HG02763 (cell line): Measurements from ENCODE around the gene PCSK4.
A peak's percentile ranks its signal among the peaks of the same experiment; 100 is the strongest.
"Not testable (repeated sequence)": the region's sequence is repeated elsewhere in the genome, so short reads cannot be mapped to it uniquely, and the experiment has no call there.

Experiments used
- ATAC-seq: cut with Tn5 transposase; IDR thresholded peaks from one replicate; pipeline ENCODE4 v1.9.1; 2021; ENCODE audit warnings: mild to moderate bottlenecking, moderate library complexity; ENCODE audit not compliant: unreplicated experiment

Gene PCSK4

GRCh38 chr19:1441677-1442438, 48.3 kb downstream of the PCSK4 start:
- ATAC-seq: no peak

GRCh38 chr19:1441022-1441426, 49.1 kb downstream of the PCSK4 start:
- ATAC-seq: no peak

GRCh38 chr19:1440418-1440801, 49.7 kb downstream of the PCSK4 start:
- no peak for ATAC-seq

- not testable (repeated sequence) for ATAC-seq
Observed at GRCh38 chr19:1439525-1440417, 50.4 kb downstream of the PCSK4 start.

- no peak for ATAC-seq
Observed at GRCh38 chr19:1438933-1439354, 51.2 kb downstream of the PCSK4 start.

GRCh38 chr19:1438035-1438932, 51.9 kb downstream of the PCSK4 start, which contains the start of gene RPS15:
Gene RPS15 (plus strand): TSS chr19:1438396. CDS start chr19:1438426, 30 bp downstream.
- ATAC-seq: peak; percentile 81

- no peak for ATAC-seq
Observed at GRCh38 chr19:1437609-1438008, 52.5 kb downstream of the PCSK4 start.

GRCh38 chr19:1435378-1435989, 54.7 kb downstream of the PCSK4 start:
- no peak for ATAC-seq

GRCh38 chr19:1434577-1435060, 55.5 kb downstream of the PCSK4 start:
- ATAC-seq: no peak

- ATAC-seq: no peak
Observed at GRCh38 chr19:1434040-1434366, 56.1 kb downstream of the PCSK4 start.

- ATAC-seq: no peak
Observed at GRCh38 chr19:1433119-1434039, 56.8 kb downstream of the PCSK4 start.

- no peak for ATAC-seq
Observed at GRCh38 chr19:1432507-1432887, 57.7 kb downstream of the PCSK4 start.

GRCh38 chr19:1431759-1432506, 58.2 kb downstream of the PCSK4 start:
- no peak for ATAC-seq
